Measurements from ENCODE around the gene SPACA9.

Gene SPACA9

DNA sequence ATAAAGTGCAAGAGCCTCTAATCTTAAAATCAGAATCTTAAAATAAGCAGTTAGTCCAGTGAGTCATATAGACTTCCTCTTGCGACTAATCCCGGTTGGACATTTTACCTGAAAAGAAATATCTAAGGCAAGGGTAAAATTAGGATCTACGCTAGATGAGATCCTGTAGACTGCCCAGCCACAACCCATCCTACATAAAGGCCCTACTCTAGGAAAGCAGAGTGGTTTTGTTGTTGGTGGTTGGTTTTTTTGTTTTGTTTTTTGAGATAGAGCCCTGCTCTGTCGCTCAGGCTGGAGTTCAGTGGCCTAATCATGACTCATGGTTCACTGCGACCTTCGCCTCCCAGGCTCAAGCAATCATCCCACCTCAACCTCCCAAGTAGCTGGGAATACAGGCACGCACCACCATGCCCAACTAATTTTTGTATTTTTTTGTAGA lies 58.8 kb downstream of the SPACA9 start:
- DNase-seq (ENCODE audit: low spot score) = no peak
- no peak for TF ChIP-seq CTCF (IDR thresholded peaks at IDR 0.05)

GRCh38 chr9:132939169-132939568 lies 60.5 kb downstream of the SPACA9 start:
- no peak overlapping the region for H3K27ac ChIP-seq
- TF ChIP-seq CTCF (IDR thresholded peaks at IDR 0.05) = no peak
- DNase-seq (ENCODE audit: low spot score) = no peak
- H3K4me3 ChIP-seq = no peak overlapping the region

More for the DNA sequence above, 58.8 kb downstream of the SPACA9 start:
- no peak overlapping the region for H3K27ac ChIP-seq
- no peak overlapping the region for H3K4me3 ChIP-seq

Measured in coronary artery (tissue), 2 donors.